GM18873 (cell line): ENCODE results near the gene KIRREL3.

Experiments used
- ATAC-seq: cut with Tn5 transposase; IDR thresholded peaks from one replicate; pipeline ENCODE4 v1.9.1; 2021; ENCODE audit warnings: mild to moderate bottlenecking, moderate library complexity, moderate number of reproducible peaks; ENCODE audit not compliant: unreplicated experiment, low FRiP score

KIRREL3 gene

DNA sequence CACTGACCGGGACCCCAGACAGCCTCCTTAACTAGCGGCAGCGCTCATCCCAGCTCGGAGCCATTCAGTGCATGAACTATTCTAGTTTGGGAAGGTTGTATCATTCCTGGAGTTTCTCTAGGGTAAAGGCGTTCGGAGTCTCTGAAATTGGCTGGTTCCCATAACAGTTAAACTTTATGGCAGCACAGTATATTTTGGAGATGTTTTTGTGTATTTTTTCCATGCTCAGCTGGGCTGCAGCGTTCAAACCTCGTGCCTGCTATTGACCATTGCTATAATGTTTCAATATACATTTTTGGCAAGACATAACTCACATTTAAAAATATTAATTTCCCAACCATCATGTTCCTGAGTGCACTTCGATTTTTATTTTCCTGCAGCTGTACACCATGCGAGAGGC is 475.4 kb downstream of the KIRREL3 start:
- ATAC-seq: no peak

DNA sequence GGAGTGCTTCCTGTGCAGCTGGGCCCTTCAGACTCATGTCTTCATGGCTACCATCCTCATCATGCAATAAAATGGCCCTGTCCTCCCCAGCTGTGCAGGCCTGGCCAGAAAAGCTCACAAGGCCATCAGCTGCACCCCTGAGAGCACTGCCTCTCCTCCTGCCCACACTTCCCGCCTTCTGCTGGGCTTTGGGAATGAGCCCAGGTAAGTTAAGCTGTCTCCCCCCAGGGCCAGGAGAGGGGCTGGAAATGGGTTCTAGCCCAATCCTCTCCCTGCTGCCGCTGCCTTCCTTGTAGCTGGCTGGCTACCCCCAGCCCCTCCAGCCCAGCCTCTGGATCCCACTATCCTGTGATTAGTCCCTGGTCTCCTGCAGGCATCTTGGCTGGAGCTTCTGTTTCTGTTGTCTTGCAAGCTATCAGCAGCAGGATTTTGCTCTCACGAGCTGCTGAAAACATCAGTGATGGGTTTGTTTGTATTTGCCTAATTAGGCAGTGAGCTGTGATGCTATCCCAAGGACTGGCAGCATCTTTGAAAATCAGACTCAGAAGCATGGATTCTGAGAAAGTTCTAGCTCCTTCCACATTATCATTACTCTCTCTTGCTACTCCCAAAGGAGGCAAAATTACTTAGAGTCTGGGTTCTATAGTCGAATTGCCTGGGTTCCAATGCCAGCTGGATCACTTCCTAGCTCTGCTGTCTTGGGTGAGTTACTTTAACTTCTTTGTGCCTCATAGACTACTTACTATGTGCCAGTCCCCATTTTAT is 476.9 kb downstream of the KIRREL3 start:
- ATAC-seq: no peak

DNA sequence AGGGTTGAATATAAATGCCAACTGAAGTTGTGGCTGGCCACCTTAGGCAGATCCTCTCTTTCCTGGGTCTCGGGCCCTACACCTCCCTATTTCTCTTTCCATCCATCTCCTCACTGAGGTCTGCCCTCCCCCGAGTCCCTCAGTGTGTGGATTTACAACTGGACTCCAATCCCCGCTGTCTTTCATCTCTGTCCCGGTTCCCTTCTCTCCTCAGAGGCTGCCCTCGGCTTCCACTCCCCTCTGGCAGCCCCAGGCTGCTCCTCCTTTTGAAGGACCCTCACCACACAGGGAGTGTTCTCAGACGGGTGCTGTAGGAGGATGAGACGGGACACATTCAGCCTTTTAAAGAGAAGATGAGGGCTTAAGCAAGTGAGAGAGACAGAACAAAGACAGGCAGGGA is 478.0 kb downstream of the KIRREL3 start:
- ATAC-seq: no peak

DNA sequence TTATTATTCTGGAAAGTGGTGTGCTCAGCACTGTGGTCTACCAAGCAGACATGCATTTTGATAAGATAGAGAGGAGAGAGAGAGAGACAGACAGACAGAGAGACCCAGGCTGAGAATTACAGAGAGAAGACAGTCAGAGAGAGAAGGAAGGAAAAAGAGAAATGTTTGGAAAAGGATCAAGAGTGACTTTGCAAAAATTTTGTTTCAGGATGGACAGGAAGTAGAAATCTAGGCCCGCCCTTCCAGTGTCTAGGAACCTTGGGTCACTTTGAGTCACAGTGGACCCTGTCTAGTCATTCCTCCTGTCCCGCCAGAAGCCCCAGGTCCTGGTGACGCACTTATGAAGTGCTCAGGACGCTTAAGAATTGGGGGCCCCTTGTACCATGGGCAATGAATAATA is 478.4 kb downstream of the KIRREL3 start:
- ATAC-seq: no peak

DNA sequence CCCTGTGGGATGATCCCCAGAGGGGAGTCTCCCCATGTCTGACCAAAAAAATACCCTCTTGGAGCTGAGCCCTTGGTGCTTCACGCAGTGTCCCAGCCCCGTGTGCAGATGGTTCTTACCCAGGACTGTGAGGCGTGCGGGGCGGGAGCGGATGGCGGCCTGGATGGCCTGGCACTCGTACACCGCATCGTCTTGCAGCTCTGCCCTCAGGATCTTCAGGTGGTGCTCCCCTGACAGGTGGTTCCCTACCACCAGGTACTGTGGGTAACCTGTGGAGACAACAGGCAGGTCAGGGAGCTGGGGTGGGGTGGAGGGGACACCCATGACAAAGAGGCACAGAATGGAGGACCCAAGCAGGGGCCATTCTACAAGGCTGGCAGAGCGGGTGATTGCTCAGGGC is 479.4 kb downstream of the KIRREL3 start:
- ATAC-seq: no peak

DNA sequence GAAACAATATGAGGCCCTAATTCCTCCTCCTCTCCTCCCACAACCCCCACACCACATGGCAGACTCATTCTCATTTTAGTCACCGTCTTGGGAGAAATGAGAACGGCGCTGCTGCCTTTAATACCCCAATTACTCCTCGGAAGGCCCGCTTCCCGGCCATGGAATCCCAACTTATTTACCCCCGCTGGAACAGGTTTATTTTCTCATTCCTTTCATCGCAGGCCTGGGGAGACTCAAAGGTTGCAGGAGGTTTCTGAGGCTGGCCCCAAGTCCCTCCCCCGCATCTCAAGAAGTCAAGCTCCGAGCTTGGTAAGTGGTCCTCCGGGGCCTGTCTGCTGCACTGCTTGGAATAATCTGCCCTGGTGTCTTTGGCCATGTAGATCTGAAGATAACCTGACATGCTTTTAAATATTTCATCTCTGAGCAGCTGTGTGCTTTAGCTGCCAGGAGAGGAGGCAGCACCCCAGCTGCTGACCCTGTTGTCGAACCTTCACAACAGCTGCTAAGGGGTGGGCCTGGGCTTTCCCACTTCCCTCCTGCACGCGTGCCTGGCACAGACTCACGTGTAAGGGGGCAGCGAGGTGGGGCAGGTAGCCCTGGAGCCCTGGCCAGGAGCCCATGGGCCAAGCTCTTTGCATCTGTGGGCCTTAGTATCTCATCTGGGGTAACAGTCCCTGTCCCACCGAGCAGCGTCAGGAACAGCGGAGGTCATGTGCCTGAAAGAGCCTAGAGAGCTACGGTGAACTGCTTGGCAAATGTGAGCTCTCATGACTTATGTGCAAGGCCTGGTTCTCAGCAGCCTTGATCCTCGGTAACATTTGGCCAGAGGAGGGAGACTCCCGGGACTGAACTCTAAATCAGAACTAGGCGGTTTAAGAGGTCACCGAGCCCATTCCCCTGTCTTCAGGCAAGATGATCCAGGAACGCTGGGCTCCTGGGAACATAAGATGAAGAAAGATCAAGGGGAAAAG is 480.5 kb downstream of the KIRREL3 start:
- ATAC-seq: no peak

DNA sequence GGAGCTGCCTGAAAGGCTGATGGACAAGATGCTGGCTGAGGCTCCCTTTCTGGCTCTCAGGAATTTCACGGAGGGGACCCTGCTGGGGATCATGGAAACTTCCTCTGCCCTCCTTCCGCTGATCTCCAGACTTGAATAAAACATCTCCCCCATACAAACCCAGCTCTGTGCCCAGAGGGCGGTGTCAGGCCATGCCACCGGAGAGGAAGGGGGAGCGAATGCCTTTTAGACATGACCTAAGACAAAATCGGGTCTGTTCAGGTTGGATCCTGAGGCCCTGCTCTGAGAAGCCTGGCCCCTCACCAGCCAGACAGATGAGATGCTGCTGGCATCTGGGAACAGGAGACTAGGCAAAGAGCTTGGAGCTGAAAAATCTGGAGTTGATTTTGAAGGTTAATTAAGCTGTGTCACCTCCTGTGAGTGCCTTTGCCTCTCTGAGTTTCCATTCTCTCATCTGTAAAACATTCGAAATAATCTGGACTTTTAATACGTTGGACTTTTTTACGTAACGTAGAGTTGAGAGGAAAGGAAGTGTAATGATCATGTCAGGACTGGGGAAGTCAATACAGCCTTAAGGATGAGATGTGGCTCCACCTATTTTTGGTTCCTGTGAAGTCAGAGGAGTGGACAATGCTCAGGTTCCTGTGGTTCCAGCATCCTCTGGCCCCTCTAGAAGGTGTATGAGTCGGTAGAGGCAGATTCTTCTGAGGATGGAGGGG is 481.4 kb downstream of the KIRREL3 start:
- no peak for ATAC-seq

DNA sequence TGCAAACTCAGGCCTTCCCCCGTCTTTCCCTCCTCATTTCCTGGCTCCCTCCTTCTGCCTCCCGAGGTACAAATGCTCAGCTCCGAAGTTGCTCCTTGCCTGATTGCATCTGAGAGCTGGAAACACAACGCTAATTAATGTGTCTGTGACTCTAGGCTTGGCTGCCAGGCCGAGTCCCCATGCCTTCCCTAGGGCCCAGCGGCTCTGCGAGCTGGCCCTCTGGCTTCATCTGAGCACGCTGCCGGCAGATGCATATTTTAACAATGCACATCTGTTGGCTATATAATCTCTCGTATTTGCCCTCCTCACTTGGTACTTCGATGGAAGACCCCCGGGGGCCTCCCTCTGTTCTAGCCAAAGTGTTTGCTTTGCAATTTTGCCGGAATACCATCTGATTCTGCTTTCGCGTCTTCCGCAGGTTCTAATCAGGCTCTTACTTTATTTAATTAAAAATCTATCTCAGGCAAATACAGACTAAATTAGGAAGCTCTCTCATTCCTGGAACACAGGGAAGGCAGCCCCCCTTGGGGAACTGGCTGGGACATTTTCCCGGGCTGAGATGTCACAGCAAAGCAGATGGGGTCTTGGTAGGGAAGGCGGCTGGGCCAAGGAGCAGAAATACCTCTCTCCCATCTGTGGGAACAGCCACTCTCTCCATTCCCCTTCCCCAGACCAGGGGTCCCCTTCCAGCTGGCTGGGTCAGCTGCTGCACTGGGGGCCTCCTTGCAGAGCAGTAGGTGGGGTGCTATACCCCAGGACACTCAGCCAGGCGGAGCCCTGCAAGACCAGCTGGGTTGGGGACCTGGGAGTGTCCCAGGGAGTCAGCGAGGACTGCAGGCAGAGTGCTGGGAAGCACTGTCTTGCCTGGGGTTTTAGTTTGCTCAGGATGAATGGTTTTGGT is 482.2 kb downstream of the KIRREL3 start:
- ATAC-seq: no peak

DNA sequence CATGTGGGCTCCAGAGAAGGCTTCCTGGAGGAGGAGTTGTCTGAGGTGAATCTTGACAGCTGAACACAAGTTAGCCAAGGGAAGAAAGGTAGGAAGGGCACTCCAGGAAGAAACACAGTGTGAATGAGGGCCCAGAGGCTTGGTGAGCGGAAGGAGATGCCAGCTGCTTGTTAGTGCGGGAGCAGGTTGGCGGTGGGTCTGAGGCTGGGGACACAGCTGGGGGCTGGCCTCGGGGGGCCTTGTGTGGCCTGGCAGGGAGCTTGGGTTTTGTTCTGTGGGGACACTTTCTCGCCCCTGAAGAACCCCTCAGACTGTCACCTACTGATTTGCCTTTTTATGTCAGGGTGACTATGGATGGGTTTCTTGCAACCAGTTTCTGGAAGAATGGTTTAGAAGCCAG is 485.1 kb downstream of the KIRREL3 start:
- no peak for ATAC-seq

DNA sequence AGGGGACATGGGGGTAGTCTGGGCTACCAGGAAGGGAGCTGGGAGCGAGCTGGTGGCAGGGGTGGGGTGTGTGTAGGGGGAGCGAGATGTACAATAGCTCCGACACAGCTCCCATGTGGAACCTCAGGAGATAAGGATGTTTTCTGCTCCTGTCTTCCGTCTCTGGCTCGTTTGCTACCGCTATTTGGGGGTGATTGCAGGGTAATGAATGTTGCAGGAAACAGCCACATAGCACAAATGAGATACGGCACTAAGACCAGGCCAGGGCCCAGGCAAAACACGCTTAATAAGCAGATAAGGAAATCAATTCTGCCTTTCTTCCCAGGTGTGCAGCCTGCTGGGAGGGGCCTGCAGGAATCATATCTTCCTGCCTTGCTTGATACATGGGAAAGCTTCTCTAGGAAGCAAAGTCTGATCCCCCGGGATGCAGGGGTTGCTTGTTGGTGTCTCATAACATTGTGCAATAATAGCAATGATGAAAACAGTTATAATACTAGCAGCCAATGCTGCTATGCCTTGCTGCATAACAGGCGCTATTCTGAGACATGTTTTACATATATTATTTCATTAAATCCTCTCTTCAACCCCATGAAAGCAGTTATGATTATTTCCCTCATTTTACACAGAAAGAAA is 486.4 kb downstream of the KIRREL3 start:
- ATAC-seq: no peak

DNA sequence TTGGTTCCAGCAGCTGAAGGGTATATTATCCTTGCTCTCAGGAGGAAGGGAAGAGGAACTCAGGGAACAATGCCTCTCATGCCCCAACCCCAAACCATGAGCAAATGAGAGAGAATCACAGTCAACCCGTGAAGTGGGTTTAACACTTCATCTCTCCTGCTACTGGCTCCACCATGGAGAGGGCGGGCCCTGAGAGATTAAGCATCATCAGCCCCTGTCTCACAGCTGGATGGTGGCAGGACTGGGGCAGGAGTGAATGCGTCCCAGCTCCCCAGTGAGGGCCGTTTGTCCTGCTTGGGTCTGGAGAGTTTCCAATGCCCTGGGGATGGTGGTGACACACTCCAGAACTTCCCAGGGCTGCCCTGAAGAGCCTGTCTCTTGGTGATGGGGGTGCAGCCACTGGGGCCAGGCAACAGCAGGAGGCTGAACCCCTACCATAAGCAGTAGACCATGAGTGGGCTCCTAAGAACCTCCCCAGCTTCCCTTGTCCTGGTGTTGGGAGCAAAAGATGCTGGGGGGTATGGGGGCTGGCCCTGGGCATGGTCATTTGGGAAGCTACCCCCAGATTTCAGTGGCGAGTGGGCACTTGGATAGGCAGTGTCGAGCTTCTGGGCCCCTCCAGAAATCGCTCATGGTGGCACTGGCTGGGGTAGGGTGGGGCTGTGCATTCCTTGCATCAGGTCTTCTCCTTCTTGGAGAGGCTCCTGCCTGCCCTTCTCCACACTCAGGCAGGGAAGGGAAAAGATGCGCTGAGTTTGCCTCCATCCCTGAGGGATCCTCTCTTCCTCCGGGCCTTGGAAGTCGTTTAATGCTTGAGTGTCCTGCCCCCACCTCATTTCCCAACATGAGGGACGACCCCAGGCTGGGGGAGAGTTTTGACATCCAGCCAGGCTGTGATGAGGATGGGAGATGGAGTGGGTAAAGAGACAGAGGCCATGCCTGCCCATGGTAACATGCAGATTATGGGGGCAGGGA is 487.5 kb downstream of the KIRREL3 start:
- no peak for ATAC-seq

DNA sequence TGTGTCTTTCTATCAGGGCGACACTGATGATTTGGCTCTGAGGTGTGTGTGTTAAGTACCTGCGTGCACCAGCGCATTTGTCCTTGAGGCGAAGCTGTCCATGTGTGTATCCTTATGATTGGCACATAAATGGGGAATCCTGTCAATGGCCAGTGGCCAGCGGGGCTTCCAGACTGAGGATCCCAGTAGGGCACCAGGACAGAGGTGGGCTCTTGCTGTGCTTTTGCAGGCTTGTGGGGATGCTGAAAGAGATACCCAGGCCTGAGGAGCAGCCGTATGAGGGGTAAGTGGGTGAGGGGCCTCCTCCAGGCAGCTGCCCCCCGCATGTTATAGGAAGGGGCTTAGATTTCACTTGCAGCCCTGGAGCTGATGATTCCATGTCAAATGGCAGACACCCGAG is 488.3 kb downstream of the KIRREL3 start:
- no peak for ATAC-seq

DNA sequence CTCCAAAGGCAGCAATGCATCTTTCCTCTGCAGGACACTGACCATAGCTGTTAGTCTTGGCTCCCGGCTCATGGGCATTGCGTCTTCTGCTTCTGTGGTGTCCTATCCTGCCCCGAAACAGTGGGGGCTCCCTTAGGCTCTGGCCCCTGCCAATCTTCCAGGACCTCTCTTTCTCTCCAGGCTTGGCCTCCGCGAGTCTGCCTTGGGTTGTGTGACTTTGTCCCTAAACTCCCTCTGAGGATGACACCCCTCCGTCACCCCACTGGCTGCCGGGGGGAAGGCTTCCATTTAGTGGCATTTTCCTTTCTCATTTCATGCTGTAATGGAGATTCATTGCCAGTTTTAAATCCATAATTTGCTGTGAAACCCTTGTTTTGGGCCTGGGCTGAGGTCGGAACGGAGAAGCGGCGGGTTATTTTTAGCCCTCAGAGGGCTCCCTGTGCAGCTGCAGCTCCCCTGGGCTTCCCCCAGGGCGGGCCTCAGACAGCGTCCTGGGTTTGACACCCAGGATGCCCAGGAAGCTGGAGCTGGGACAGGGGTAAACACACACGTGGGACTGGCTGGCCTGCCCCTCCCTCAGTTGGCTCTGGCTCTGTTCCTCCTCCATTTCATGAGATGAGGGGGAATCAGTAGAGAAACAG is 489.0 kb downstream of the KIRREL3 start:
- ATAC-seq: no peak

DNA sequence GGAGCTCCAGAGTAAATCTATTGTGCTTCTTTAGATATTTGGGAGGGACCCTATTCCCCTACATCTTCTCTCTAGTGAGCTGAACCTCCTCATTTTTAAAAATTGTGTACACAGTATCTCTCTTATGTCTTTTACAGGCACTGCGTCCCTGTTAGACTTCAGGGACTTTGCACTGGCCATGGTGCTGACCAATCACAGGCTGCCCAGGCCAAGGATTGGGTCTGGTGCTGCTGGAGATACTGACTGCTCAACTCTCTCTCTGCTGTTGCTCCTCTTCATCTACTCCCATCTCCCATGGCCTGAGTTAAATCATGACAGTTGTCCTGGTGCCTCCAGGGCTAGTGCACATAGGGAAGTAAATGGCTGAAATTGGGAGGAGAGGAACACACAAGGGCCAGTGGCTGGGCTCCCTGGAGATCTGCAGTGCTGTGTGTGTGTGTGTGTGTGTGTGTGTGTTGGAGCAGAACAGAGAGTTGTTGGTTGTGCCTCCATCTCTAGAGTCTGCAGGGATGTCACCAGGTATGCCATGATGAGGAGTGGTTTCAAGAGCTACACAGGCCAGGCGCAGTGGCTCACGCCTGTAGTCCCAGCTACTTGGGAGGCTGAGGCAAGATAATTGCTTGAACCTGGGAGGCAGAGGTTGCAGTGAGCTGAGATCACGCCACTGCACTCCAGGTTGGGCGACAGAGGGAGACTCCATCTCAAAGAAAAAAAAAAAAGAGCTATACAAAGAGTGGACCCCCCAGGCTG is 489.8 kb downstream of the KIRREL3 start:
- ATAC-seq: no peak

DNA sequence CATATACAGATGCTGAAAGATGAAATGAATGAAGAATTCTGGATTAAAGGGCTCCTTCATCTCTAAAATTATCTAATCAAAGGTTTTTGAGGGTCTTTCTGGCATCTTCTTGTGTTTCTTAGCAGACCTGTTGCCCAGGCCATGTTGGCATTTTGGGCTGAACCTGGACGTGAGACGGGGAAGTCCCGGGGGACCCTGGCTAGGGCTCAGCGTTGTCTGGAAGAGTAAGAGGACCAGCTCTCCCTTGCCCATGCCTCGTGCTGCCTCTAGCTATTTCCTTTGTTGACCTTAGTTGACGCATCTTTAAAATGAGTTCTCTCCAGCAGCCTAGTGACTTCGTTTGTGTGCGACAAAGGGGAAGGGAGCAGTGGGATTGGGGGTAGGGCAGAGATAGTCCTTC is 492.9 kb downstream of the KIRREL3 start:
- no peak for ATAC-seq

DNA sequence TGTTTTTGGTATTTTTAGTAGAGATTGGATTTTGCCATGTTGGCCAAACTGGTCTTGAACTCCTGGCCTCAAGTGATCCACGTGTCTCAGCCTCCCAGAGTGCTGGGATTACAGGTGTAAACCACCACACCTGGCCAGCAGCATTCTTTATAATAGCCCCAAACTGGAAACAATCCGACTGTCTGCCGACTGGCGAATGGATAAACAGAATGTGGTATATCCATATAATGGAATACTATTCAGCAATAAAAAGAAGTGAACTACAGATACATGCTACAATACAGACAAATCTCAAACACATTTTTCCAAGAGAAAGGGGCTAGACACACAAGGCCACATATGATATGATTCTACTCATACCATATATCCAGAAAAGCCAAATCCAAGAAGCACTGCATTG is 493.8 kb downstream of the KIRREL3 start:
- no peak for ATAC-seq

DNA sequence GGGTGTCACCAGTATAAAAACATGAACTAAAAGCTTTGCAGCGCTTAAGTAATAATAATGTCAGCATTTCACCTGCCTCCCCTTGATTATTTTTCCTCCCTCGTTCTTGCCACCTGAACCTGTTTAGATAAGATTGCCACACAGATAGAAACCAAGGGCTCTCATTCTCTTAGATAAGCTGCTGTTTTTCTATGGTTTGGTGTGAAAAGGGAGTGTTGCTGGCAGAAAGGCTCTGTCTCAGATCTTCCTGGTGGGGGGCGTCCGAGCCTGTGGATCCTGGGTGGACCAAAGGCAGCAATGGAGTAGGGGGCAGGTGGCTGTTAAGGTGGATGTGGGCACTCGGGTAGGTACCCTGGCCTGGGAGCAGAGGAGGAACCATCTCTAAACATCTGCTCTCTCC is 497.6 kb downstream of the KIRREL3 start:
- ATAC-seq: no peak
